Tibial artery (tissue), 4 donors: Measurements from ENCODE around the gene RIC8A.

ENCODE experiments used
- DNase-seq, 2 donors: peaks; one replicate each; pipeline ENCODE4 v3.0.0-alpha.2; 2019
- H3K27ac ChIP-seq, 2 donors: fragments of 200-600 bp; sonication (generic) in 1 of 2; 1 replicate in 1 of 2; 2 replicates in 1 of 2; pipeline ENCODE4 v1.5.1; 2018 to 2019; ENCODE audit warnings: mild to moderate bottlenecking in 1 of 2
- H3K27me3 ChIP-seq, 2 donors: fragments of 200-600 bp; sonication (generic) in 1 of 2; one replicate each; pipeline versions ENCODE4 v1.5.1 to v1.6.0; 2016 to 2019
- H3K36me3 ChIP-seq, 3 donors: fragments of 200-600 bp; sonication (generic) in 2 of 3; one replicate each; pipeline ENCODE4 v1.5.1; 2016 to 2019; ENCODE audit warnings: mild to moderate bottlenecking in 2 of 3
- H3K4me1 ChIP-seq, 4 donors: fragments of 200-600 bp; sonication (generic) in 2 of 4; 1 replicate in 3 of 4; 2 replicates in 1 of 4; pipeline ENCODE4 v1.5.1; 2016 to 2019
- H3K4me3 ChIP-seq, 2 donors: fragments of 200-600 bp; sonication (generic) in 1 of 2; 1 replicate in 1 of 2; 2 replicates in 1 of 2; pipeline ENCODE4 v1.5.1; 2018 to 2019; ENCODE audit warnings: mild to moderate bottlenecking in 2 of 2
- H3K9me3 ChIP-seq, 3 donors: fragments of 200-600 bp; sonication (generic) in 1 of 3; one replicate each; pipeline ENCODE4 v1.5.1; 2016 to 2019
- CTCF ChIP-seq, 2 experiments: fragments of 200-600 bp in 1 of 2; fragments of 450-650 bp in 1 of 2; IDR thresholded peaks; one replicate each; pipeline ENCODE4 v1.5.1; 2017 to 2019; ENCODE audit warnings: antibody characterized with exemption in 2 of 2, mild to moderate bottlenecking in 1 of 2, moderate library complexity in 1 of 2
- intact Hi-C: fragments of 100-400 bp; cut with DNase I; formaldehyde crosslinking; loops from one replicate; pipeline ENCODE4 v1.15.0; 2023; ENCODE audit warnings: low total_unique reads

The RIC8A gene

GRCh38 chr11:241634-242033, 34.1 kb downstream of the RIC8A start:
- Histone ChIP-seq H3K27ac (no peak overlapping the region), H3K4me1 (peaks cover 0 to 15% (median 12%) of the 10 kb centered on the region in 4 donors)

GRCh38 chr11:244376-244775, 36.9 kb downstream of the RIC8A start:
- Histone ChIP-seq H3K4me1 (no peaks in the 10 kb centered on the region), H3K27ac (no peak overlapping the region), H3K27me3 (no peaks in the 10 kb centered on the region), H3K36me3 (peaks cover 72 to 95% (median 77%) of the 10 kb centered on the region in 3 donors), H3K9me3 (no peaks in the 10 kb centered on the region), H3K4me3 (no peak overlapping the region)
- no peak for TF ChIP-seq CTCF (IDR thresholded peaks at IDR 0.05)
- no peak for DNase-seq
- intact Hi-C loops, result no loop called here

More at GRCh38 chr11:241634-242033, 34.1 kb downstream of the RIC8A start:
- no peak for DNase-seq
- TF ChIP-seq CTCF (IDR thresholded peaks at IDR 0.05), result no peak
- peaks cover 46 to 70% (median 52%) of the 10 kb centered on the region in 3 donors for H3K36me3 ChIP-seq
- H3K4me3 ChIP-seq, result no peak overlapping the region
- intact Hi-C loops, result no loop called here
- no peaks in the 10 kb centered on the region for H3K9me3 ChIP-seq
- H3K27me3 ChIP-seq, result no peaks in the 10 kb centered on the region

- no peaks in the 10 kb centered on the region for H3K27me3 ChIP-seq
- no peak overlapping the region for H3K27ac ChIP-seq
- H3K4me1 ChIP-seq, result no peaks in the 10 kb centered on the region
- peak in 1 of 2 donors; percentile 9 for DNase-seq
- no peak overlapping the region for H3K4me3 ChIP-seq
- TF ChIP-seq CTCF (IDR thresholded peaks at IDR 0.05), result no peak
- no peaks in the 10 kb centered on the region for H3K9me3 ChIP-seq
- peaks cover 51 to 98% (median 90%) of the 10 kb centered on the region in 3 donors for H3K36me3 ChIP-seq
- intact Hi-C loops, result no loop called here
Measured at GRCh38 chr11:249062-249461, 41.6 kb downstream of the RIC8A start.

GRCh38 chr11:250274-250673, 42.8 kb downstream of the RIC8A start:
- no peaks in the 10 kb centered on the region for H3K9me3 ChIP-seq
- DNase-seq, result peak in 1 of 2 donors; percentile 6
- H3K27me3 ChIP-seq, result no peaks in the 10 kb centered on the region
- no peaks in the 10 kb centered on the region for H3K4me1 ChIP-seq
- no peak overlapping the region for H3K27ac ChIP-seq
- TF ChIP-seq CTCF (IDR thresholded peaks at IDR 0.05), result no peak
- intact Hi-C loops, result loop anchor here (10.0 kb wide), 1 partner anchor 55 kb away; the partner anchor contains the start of gene IFITM2
- peaks cover 39 to 86% (median 78%) of the 10 kb centered on the region in 3 donors for H3K36me3 ChIP-seq
- H3K4me3 ChIP-seq, result no peak overlapping the region

- Histone ChIP-seq H3K4me3 (no peak overlapping the region), H3K4me1 (no peaks in the 10 kb centered on the region), H3K9me3 (no peaks in the 10 kb centered on the region), H3K27ac (no peak overlapping the region), H3K27me3 (no peaks in the 10 kb centered on the region), H3K36me3 (peaks cover 34 to 81% (median 74%) of the 10 kb centered on the region in 3 donors)
- peak; percentile 54 to 55 for TF ChIP-seq CTCF (IDR thresholded peaks at IDR 0.05)
- intact Hi-C loops, result loop anchor here (10.0 kb wide), 1 partner anchor 54 kb away; the partner anchor contains the start of gene IFITM2
- DNase-seq, result peak; percentile 43 to 71
Measured at GRCh38 chr11:250740-251299, 43.3 kb downstream of the RIC8A start.
